Neural progenitor cell (in vitro differentiated cells): ENCODE measurements around the gene PLCD4.

Source experiments
- EZH2 ChIP-seq: fragments of 200-600 bp; sonication (generic); IDR thresholded peaks from 2 replicates; pipeline ENCODE4 v1.6.1; 2017; ENCODE audit warnings: antibody characterized with exemption, mild to moderate bottlenecking, moderate library complexity
- EZH2phosphoT487 ChIP-seq: fragments of 200-600 bp; sonication (generic); IDR thresholded peaks from 2 replicates; pipeline ENCODE4 v1.6.1; 2017; ENCODE audit warnings: antibody characterized with exemption
- TF ChIP-seq, protein P1 (sequence below): fragments of 200-600 bp; sonication (generic); IDR thresholded peaks from 2 replicates; pipeline ENCODE4 v1.5.1; 2017; ENCODE audit warnings: antibody characterized with exemption, mild to moderate bottlenecking

DNA sequence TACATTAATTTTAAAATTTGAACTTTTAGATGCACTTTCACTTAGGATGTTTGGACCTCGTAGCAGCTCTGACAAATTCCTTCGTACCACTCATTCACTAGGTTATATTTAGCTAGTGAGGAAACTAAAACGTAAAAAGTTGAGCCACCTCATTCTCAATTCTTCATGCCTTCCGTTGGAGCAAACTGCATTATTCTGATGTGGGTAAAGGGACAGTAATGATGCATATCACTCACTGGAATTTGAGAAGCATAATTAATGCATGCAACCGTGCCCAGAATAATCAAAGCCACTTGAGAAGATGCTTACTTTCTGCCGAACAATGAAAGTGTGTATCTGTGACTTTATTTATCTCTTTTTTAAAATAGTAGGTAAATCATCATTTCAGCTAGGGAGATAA lies 36.8 kb upstream of the PLCD4 start:
- TF ChIP-seq, protein P1, sequence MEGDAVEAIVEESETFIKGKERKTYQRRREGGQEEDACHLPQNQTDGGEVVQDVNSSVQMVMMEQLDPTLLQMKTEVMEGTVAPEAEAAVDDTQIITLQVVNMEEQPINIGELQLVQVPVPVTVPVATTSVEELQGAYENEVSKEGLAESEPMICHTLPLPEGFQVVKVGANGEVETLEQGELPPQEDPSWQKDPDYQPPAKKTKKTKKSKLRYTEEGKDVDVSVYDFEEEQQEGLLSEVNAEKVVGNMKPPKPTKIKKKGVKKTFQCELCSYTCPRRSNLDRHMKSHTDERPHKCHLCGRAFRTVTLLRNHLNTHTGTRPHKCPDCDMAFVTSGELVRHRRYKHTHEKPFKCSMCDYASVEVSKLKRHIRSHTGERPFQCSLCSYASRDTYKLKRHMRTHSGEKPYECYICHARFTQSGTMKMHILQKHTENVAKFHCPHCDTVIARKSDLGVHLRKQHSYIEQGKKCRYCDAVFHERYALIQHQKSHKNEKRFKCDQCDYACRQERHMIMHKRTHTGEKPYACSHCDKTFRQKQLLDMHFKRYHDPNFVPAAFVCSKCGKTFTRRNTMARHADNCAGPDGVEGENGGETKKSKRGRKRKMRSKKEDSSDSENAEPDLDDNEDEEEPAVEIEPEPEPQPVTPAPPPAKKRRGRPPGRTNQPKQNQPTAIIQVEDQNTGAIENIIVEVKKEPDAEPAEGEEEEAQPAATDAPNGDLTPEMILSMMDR = no peak
- TF ChIP-seq EZH2phosphoT487 (no peak), EZH2 (no peak)
